Right atrium auricular region (tissue), 2 donors: Measurements from ENCODE around the gene CKS2. TPM values are rescaled to one million over a fixed set of nuclear protein-coding genes. Genes with fewer than 3 reads are reported as not detected.
"Not testable (repeated sequence)": the region's sequence is repeated elsewhere in the genome, so short reads cannot be mapped to it uniquely, and the experiment has no call there.

Source experiments
- DNase-seq: peaks from one replicate; pipeline ENCODE4 v3.0.0-alpha.2; 2019; ENCODE audit warnings: low spot score
- H3K27ac ChIP-seq, 2 donors: fragments of 200-600 bp; sonication (generic); 1 replicate in 1 of 2; 2 replicates in 1 of 2; pipeline ENCODE4 v1.5.1; 2016 to 2019
- H3K27me3 ChIP-seq, 2 donors: fragments of 200-600 bp; sonication (generic); one replicate each; pipeline versions ENCODE4 v1.5.1 to v1.6.0; 2017 to 2019
- H3K36me3 ChIP-seq: fragments of 200-600 bp; sonication (generic); one replicate; pipeline ENCODE4 v1.5.1; 2016
- H3K4me1 ChIP-seq, 2 donors: fragments of 200-600 bp; sonication (generic); one replicate each; pipeline versions ENCODE4 v1.5.1 to v1.6.0; 2017 to 2019
- H3K4me3 ChIP-seq, 2 donors: fragments of 200-600 bp; sonication (generic); 1 replicate in 1 of 2; 2 replicates in 1 of 2; pipeline ENCODE4 v1.5.1; 2017 to 2019; ENCODE audit warnings: mild to moderate bottlenecking in 1 of 2, moderate library complexity in 1 of 2
- H3K9me3 ChIP-seq, 2 donors: fragments of 200-600 bp; sonication (generic); one replicate each; pipeline ENCODE4 v1.5.1; 2019
- CTCF ChIP-seq, 2 donors: fragments of 200-600 bp; sonication (generic); IDR thresholded peaks; one replicate each; pipeline ENCODE4 v1.5.1; 2019; ENCODE audit warnings: antibody characterized with exemption in 2 of 2
- total RNA-seq, 2 donors: library from RNA; depleted of rRNA; stranded (reverse); fragments of >200 nt; gene quantifications; one replicate each; pipeline ENCODE4 v1.1.0, GENCODE V29; 2016

CKS2 gene
- total RNA-seq, 2 donors from 2014 or later = 7.4 to 10.6 TPM

- no peak overlapping the region for H3K4me3 ChIP-seq
- no peak for TF ChIP-seq CTCF (IDR thresholded peaks at IDR 0.05)
- H3K27ac ChIP-seq = no peak overlapping the region
- DNase-seq = no peak
- H3K27me3 ChIP-seq = no peaks in the 10 kb centered on the region
- no peaks in the 10 kb centered on the region for H3K4me1 ChIP-seq
- H3K9me3 ChIP-seq = no peaks in the 10 kb centered on the region
- peaks cover 79% of the 10 kb centered on the region for H3K36me3 ChIP-seq
Measured at GRCh38 chr9:89340332-89340731, 29.3 kb downstream of the CKS2 start.

DNA sequence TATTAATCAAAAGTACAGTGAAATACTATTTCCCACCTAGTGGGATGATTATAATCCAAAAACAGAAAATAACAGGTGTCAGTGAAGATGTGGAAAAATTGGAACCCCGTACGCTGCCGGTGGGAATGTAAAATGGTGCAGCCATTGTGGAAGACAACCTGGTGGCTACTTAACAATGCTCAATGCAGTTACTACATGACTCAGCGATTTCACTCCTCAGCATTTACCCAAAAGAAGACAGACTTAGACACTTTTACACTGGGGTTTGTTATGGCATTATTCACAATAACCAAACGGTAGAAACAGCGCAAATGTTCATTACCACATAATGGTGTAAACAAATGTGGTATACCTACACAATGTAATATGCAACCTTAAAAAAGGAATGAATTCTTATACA is 31.2 kb downstream of the CKS2 start:
- Histone ChIP-seq H3K4me1 (no peaks in the 10 kb centered on the region), H3K27ac (no peak overlapping the region), H3K36me3 (peaks cover 90% of the 10 kb centered on the region), H3K27me3 (no peaks in the 10 kb centered on the region), H3K4me3 (no peak overlapping the region), H3K9me3 (no peaks in the 10 kb centered on the region)
- DNase-seq = no peak
- no peak for TF ChIP-seq CTCF (IDR thresholded peaks at IDR 0.05)

- Histone ChIP-seq H3K27me3 (no peaks in the 10 kb centered on the region), H3K27ac (no peak overlapping the region), H3K36me3 (peaks cover 92% of the 10 kb centered on the region), H3K4me3 (no peak overlapping the region), H3K9me3 (no peaks in the 10 kb centered on the region), H3K4me1 (no peaks in the 10 kb centered on the region)
- TF ChIP-seq CTCF (IDR thresholded peaks at IDR 0.05) = no peak
- DNase-seq = no peak
Measured at GRCh38 chr9:89342948-89343347, 32.0 kb downstream of the CKS2 start.

GRCh38 chr9:89343812-89344211 is 32.8 kb downstream of the CKS2 start:
- not testable (repeated sequence) for H3K27me3 ChIP-seq, H3K27ac ChIP-seq
- peaks cover 92% of the 10 kb centered on the region for H3K36me3 ChIP-seq

GRCh38 chr9:89345476-89345875 is 34.5 kb downstream of the CKS2 start:
- Histone ChIP-seq H3K27ac (no peak overlapping the region), H3K36me3 (peaks cover 90% of the 10 kb centered on the region), H3K4me1 (no peaks in the 10 kb centered on the region), H3K27me3 (no peaks in the 10 kb centered on the region), H3K4me3 (no peak overlapping the region), H3K9me3 (no peaks in the 10 kb centered on the region)
- DNase-seq = no peak
- TF ChIP-seq CTCF (IDR thresholded peaks at IDR 0.05) = no peak

More at GRCh38 chr9:89343812-89344211, 32.8 kb downstream of the CKS2 start:
- H3K9me3 ChIP-seq, DNase-seq, H3K4me3 ChIP-seq, H3K4me1 ChIP-seq: not testable (repeated sequence)

GRCh38 chr9:89346696-89347095 is 35.7 kb downstream of the CKS2 start:
- DNase-seq = no peak
- H3K9me3 ChIP-seq = no peaks in the 10 kb centered on the region
- H3K27me3 ChIP-seq = no peaks in the 10 kb centered on the region
- H3K36me3 ChIP-seq = peaks cover 96% of the 10 kb centered on the region
- peaks cover 0 to 6% of the 10 kb centered on the region in 2 donors for H3K4me1 ChIP-seq
- H3K27ac ChIP-seq = no peak overlapping the region
- TF ChIP-seq CTCF (IDR thresholded peaks at IDR 0.05) = no peak
- no peak overlapping the region for H3K4me3 ChIP-seq
